GM18517 (cell line): ENCODE data around the gene RAB6A.

ENCODE experiments used
- ATAC-seq: cut with Tn5 transposase; IDR thresholded peaks from one replicate; pipeline ENCODE4 v1.9.1; 2021; ENCODE audit warnings: mild to moderate bottlenecking, moderate library complexity; ENCODE audit not compliant: unreplicated experiment

Gene RAB6A

GRCh38 chr11:73656985-73657384 is 103.9 kb downstream of the RAB6A start:
- ATAC-seq: no peak

GRCh38 chr11:73655686-73656085 is 105.2 kb downstream of the RAB6A start:
- ATAC-seq: no peak

DNA sequence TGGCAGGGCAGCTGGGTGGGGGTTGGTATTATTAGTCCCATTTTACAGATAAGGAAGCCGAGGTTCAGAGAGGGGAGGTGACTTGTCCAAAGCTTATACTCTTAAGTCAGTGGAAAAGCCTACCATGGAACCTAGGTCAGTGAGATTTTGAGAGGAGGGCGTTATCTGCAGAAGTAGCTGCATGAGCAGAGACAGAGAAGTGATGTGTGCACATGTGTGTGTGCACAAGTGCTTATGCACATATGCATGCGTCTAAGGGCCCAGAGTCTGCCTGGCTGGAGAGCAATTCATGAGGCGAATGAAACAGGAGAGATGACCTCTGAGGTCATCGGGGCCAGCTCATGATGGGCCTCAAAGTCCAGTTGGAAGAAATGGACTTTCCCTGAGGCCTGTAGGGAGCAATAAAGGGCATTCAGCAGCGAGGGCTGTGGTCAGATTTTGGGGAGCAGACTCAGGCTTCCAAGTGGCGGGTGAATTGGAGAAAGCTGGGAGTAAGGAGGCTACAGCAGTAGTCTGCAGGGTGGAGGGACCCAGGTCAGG is 106.3 kb downstream of the RAB6A start:
- no peak for ATAC-seq

GRCh38 chr11:73653996-73654395 is 106.9 kb downstream of the RAB6A start:
- ATAC-seq: no peak

DNA sequence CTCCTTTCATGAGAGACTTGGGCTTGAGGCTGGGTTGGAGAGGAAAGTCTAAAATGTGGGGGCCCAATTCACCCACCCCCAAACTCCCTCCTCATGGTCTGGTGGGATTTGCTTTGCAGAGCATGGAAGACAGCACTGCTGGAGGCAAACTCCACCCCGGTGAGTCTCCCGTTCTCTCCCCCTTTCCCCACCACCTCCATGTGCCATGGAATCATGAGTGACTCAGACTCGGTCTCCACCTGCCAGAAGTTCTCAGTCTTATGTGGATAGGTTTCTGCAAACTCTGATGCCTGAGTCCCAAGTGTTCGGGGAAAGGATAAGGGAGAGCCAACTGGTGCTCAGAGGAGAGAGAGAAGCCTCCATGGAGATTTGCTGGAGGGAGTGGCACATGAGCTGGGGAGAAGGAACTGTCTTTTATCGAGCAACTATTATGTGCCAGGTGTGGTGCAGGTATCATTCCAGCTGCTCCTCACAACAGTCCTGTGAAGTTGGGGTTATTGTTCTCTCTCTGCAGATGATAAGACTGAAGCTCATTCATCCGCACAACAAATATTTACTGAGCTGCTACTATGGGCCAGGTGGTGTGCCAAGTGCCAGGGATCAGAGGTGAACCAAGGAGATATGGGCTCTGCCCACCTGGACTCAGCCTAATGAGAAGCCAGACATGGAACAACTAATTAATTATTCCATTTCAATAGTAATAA is 107.9 kb downstream of the RAB6A start:
- ATAC-seq: no peak

DNA sequence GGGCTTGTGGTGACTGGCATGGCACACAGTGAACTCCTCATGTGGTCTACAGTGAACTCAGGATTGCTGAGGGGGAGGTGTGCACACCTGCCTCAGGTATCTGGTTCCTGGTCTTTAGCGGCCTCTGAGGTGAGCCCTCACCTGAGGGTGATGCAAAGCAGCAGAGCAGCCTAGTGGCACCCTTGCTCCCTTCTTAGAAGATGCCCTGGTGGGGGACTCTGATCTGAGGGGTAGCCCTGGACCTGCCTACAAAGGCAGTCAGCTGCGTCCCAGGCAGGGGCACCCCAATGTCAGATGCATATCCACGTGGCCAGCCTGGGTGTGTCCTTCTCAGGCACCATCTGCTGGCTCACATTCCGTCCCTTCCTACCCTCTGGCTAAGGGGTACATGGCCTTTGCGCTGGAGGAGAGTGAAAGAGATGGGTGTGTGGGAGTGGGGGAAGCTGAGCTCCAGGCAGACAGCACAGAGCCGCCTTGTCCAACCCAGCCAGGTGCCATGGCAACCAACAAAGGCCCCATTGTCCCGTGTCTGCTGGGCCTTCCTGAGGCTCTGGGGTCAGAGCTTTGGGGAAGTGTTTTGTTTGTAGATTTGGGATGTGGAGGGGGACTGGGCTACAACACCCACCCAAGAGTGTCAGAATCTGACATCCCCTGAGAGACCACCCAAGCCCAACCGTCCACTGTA is 108.7 kb downstream of the RAB6A start:
- no peak for ATAC-seq

- ATAC-seq: no peak
These were observed 109.2 kb downstream of the RAB6A start for GRCh38 chr11:73651661-73652045.

DNA sequence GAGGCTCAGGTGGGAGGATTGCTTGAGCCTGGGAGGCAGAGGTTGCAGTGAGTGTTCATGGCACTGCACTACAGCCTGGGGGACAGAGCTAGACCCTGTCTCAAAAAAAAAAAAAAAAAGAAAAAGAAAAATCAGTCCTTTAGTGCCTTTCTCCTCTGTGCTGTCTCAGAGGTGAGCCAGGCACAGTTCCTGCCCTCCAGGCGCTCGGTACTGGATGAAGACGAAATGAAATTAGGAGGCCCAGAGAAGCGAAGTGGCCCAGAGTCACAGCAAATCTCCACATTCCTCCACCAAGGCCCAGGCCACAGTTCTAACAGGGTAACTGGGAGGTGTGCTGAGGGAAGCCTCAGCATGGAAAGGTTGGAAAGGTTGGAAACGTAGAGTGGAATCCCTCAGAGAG is 109.6 kb downstream of the RAB6A start:
- ATAC-seq: no peak

DNA sequence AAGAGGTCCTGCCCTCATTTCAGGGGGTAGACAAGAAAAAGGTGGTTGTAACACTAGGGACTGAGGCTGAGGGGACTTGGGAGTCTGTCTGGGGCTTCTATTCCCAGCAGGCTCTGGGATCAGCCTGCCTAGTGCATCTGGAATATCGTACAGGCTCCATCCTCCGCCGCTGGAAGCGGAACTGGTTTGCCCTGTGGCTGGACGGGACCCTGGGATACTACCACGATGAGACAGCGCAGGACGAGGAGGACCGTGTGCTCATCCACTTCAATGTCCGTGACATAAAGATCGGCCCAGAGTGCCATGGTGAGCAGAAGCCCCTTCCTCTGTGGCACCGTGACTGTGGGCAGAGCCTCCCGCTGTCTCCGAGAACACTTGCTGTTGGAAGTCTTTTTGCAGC is 110.5 kb downstream of the RAB6A start:
- no peak for ATAC-seq

GRCh38 chr11:73649206-73649605 is 111.7 kb downstream of the RAB6A start:
- ATAC-seq: no peak

DNA sequence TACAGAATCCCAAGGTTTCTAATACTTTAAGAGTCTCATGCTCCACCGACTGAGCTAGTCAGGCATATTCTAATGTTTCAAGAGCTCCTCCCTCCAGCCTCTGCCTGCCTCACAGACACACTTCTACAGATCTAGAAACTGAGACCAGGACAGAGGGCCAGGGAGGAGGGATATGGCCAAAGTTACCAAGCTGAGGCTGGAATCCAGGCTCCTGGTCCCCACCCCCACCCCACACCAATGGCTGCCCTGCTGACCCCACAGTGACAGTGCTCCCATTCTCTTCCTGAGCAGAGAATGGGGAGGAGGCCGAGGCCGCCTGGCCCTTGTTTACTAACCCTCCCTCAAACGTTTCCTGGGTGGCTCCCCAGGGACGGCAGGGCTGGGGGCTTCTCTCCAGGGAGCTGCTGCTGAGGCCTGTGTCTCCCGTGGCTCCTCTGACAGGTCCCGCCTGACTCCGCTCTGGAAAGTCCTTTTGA is 112.3 kb downstream of the RAB6A start:
- no peak for ATAC-seq

DNA sequence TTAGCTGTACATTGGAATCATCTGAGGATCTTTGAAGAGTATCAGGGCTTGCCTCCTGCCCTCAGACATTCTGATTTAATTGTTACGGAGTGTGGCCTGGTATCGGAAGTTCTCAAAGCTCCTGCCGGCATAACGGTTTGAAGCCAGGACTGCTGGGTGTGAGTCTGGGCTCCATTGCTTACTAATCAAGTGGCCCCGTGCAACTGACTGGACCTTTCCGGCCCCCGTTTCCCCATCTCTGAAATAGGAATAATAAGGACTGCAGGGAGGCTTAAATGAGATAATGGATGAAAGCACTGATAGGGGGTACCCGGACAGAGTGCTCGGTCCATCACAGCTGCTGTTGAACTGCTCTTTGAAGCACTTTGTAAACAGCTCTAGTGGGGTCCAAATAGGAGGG is 112.8 kb downstream of the RAB6A start:
- ATAC-seq: no peak

DNA sequence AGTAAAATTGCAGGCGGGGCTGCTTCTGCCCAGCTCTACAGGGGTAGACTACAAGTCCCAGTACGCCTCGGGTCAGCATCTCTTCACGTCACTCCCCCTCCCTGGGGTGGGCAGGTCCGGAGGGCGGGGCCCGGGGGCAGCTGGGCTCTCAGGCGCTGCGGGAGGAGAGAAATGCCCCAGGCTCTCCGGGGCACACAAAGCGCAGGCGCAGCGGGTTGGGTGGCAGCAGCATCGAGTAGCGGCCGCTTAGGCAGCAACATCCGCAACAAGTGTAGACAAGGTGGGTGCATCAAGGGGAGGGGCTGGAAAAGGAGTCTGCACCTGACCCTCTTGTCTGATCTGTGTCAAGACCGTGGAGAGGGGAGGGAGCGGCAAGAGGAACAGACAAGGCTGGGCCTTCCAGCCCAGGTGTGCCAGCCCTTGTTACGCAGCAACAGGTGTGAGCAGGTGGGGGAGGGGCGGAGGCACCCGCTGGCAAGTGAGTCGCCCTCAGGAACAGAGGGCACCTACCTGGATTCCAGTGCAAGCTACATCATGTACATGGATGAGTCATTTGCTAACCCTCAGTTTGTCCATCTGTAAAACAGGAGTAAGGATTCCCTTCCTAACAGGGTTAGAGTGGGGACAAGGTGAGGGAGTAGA is 113.3 kb downstream of the RAB6A start:
- no peak for ATAC-seq

GRCh38 chr11:73645972-73646631 is 114.8 kb downstream of the RAB6A start, which contains the start of gene PLEKHB1:
Gene PLEKHB1, plus strand, starts transcription at chr11:73646581. Its CDS starts 28 bp downstream, at chr11:73646609.
- no peak for ATAC-seq

DNA sequence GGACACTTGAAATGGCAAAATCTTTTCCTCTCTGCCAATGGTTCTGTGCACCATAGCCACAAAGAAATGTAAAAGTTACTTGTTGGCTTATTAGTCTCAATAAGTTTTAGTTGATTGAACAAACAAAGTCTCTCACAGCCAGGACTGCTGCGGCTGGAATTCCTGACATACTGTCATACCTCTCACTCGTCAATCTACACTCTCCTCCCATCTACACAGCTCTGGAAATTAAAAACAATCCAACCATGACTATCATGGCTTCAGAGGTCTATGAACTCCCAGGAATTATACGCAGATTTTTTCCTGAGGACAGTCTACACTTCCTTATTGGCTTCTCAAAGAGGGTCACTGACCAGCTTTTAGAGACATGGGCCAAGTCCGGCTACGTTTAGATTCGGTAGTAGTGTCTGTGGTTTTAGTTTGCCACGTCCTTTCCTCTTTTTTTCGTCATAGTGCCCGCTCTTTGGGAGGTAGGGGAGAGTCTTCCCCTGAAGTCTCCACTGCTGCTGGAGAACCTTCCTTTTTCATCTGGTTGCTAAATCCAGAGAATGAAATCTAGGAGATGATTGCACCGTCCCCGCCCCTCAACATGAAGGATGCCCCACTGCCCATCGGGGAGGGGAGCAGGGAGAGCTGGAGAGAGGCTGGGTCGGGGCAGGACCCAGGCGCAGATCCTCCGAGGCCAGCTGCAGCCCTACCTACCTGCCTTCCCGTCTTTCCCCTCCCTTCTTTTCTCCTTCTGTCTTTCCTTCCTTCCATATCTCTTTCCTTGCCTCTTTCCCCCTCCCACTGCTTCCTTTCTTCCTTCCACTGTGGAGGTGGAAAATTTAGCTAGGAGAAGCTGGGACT is 115.5 kb downstream of the RAB6A start:
- no peak for ATAC-seq

DNA sequence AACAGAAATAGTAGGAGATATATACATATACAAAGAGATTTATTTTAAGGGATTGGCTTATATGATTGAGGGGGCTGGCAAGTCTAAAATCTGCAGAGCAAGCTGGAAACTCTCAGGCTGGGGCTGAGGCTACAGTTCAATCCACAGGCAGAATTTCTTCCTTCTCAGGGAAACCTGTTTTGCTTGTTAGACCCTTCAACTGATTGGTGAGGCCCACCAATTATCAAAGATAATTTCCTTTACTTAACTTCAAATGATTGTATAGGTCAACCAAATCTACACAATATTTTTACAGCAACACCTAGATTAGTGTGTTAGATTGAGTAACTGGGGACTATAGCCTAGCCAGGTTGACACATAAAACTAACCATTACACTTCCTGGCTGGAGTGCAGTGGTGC is 119.2 kb downstream of the RAB6A start:
- no peak for ATAC-seq

GRCh38 chr11:73640592-73640991 is 120.3 kb downstream of the RAB6A start:
- no peak for ATAC-seq

DNA sequence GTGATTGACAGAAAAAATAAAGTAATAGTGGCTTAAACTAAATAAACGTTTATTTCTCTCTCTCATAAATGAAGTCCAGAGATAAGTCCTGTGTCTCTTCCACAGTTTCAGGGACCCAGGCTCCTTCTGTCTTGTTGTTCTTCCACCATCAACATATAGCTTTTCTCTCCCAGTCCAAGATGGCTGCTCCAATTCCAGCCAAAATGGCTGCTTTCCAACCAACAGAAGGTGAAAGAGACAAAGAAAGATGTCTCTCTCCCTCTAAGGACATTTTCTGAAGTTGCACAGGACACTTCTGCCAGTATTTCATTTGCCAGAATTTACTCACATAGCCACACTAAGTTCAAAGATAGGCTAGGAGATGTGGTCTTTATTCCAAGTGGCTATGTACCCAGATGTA is 123.9 kb downstream of the RAB6A start:
- no peak for ATAC-seq

- no peak for ATAC-seq
These were observed 124.6 kb downstream of the RAB6A start for GRCh38 chr11:73636249-73636648.

- ATAC-seq: no peak
These were observed 125.2 kb downstream of the RAB6A start for GRCh38 chr11:73635721-73636120.
